ENCODE data around the gene SLC5A1. TPM values are rescaled to one million over a fixed set of nuclear protein-coding genes. Genes with fewer than 3 reads are reported as not detected.

SLC5A1 gene
- total and polyA plus RNA-seq, 2 of the 8 experiments (the other 6 are each of a cell fraction or from before 2014, with no cell fraction given), result 0.06 TPM; not detected in 1

- TF ChIP-seq CHD7 (IDR thresholded peaks at IDR 0.05; ENCODE audit: insufficient replicate concordance, low read length) (no peak), RAD21 (IDR thresholded peaks at IDR 0.05 in 1 of 2, conservative IDR thresholded peaks at IDR 0.05 in 1 of 2; ENCODE audit: low read depth in 2 of 2, low read length in 2 of 2) (no peak), SUZ12 (IDR thresholded peaks at IDR 0.05; ENCODE audit: low read length) (no peak), EGR1 (IDR thresholded peaks at IDR 0.05; ENCODE audit: borderline replicate concordance, low read depth, low read length) (no peak), CBX8 (IDR thresholded peaks at IDR 0.05; ENCODE audit: borderline replicate concordance, low read depth, low read length) (no peak), POLR2AphosphoS5 (IDR thresholded peaks at IDR 0.05; ENCODE audit: low read depth, low read length) (no peak), TAF1 (IDR thresholded peaks at IDR 0.05; ENCODE audit: low read depth, low read length) (no peak), JUN (IDR thresholded peaks at IDR 0.05; ENCODE audit: low read depth, low read length) (no peak), SP2 (IDR thresholded peaks at IDR 0.05; ENCODE audit: low read length) (no peak), GTF2F1 (IDR thresholded peaks at IDR 0.05; ENCODE audit: borderline replicate concordance, low read depth, low read length) (no peak), JUND (IDR thresholded peaks at IDR 0.05; ENCODE audit: low read length) (no peak)
- TF ChIP-seq, protein P1, sequence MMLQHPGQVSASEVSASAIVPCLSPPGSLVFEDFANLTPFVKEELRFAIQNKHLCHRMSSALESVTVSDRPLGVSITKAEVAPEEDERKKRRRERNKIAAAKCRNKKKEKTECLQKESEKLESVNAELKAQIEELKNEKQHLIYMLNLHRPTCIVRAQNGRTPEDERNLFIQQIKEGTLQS (IDR thresholded peaks at IDR 0.05; ENCODE audit: insufficient read depth, low read depth, low read length), result no peak
Measured at GRCh38 chr22:32016081-32016480, 27.0 kb upstream of the SLC5A1 start (continued).

Measured in H1 (cell line).